Measurements from ENCODE around the gene KCTD7. TPM values are rescaled to one million over a fixed set of nuclear protein-coding genes. Genes with fewer than 3 reads are reported as not detected.
"Not testable (repeated sequence)": the region's sequence is repeated elsewhere in the genome, so short reads cannot be mapped to it uniquely, and the experiment has no call there.

The KCTD7 gene
- total RNA-seq, 3 donors from 2014 or later = 7.4 to 24.8 (median 8.5) TPM

- Histone ChIP-seq H3K9me3 (no peaks in the 10 kb centered on the region), H3K4me3 (no peak overlapping the region), H3K4me1 (ENCODE audit: low read depth) (no peaks in the 10 kb centered on the region), H3K36me3 (ENCODE audit: low read depth) (no peaks in the 10 kb centered on the region)
- no peak for TF ChIP-seq CTCF (IDR thresholded peaks at IDR 0.05)
- ATAC-seq (no peak), DNase-seq (no peak)
- intact Hi-C loops (cut with DNase I, micrococcal nuclease) = no loop called here
Observed at GRCh38 chr7:66609176-66609575, 19.5 kb upstream of the KCTD7 start.

GRCh38 chr7:66614596-66614995 lies 14.1 kb upstream of the KCTD7 start:
- H3K9me3 ChIP-seq; ATAC-seq; intact Hi-C loops (cut with DNase I, micrococcal nuclease); H3K36me3 ChIP-seq (ENCODE audit: low read depth); H3K4me1 ChIP-seq (ENCODE audit: low read depth); H3K4me3 ChIP-seq; DNase-seq: not testable (repeated sequence)

GRCh38 chr7:66615699-66616098 lies 13.0 kb upstream of the KCTD7 start:
- Histone ChIP-seq H3K4me1 (ENCODE audit: low read depth) (no peaks in the 10 kb centered on the region), H3K9me3 (no peaks in the 10 kb centered on the region), H3K36me3 (ENCODE audit: low read depth) (no peaks in the 10 kb centered on the region), H3K4me3 (no peak overlapping the region)
- no peak for TF ChIP-seq CTCF (IDR thresholded peaks at IDR 0.05)
- DNase-seq (no peak), ATAC-seq (no peak)
- intact Hi-C loops (cut with DNase I, micrococcal nuclease) = no loop called here

GRCh38 chr7:66617295-66617694 lies 11.4 kb upstream of the KCTD7 start:
- intact Hi-C loops (cut with DNase I, micrococcal nuclease) = no loop called here
- TF ChIP-seq CTCF (IDR thresholded peaks at IDR 0.05) = no peak
- H3K9me3 ChIP-seq = no peaks in the 10 kb centered on the region
- ATAC-seq = no peak
- H3K4me3 ChIP-seq = no peak overlapping the region
- no peaks in the 10 kb centered on the region for H3K4me1 ChIP-seq (ENCODE audit: low read depth)
- H3K36me3 ChIP-seq (ENCODE audit: low read depth) = no peaks in the 10 kb centered on the region
- no peak for DNase-seq

GRCh38 chr7:66619341-66619948 lies 9.2 kb upstream of the KCTD7 start:
- DNase-seq; H3K36me3 ChIP-seq (ENCODE audit: low read depth); intact Hi-C loops (cut with DNase I, micrococcal nuclease); H3K4me1 ChIP-seq (ENCODE audit: low read depth); H3K9me3 ChIP-seq; H3K4me3 ChIP-seq; ATAC-seq: not testable (repeated sequence)

- ATAC-seq (no peak), DNase-seq (no peak)
- Histone ChIP-seq H3K9me3 (no peaks in the 10 kb centered on the region), H3K36me3 (ENCODE audit: low read depth) (no peaks in the 10 kb centered on the region), H3K4me1 (ENCODE audit: low read depth) (peaks cover 11% of the 10 kb centered on the region), H3K4me3 (no peak overlapping the region)
- no peak for TF ChIP-seq CTCF (IDR thresholded peaks at IDR 0.05)
- intact Hi-C loops (cut with DNase I, micrococcal nuclease) = no loop called here
Observed at GRCh38 chr7:66626331-66626934, 2.2 kb upstream of the KCTD7 start.
